ENCODE data around the gene PLD1.
"Not testable (repeated sequence)": the region's sequence is repeated elsewhere in the genome, so short reads cannot be mapped to it uniquely, and the experiment has no call there.

PLD1 gene, protein sequence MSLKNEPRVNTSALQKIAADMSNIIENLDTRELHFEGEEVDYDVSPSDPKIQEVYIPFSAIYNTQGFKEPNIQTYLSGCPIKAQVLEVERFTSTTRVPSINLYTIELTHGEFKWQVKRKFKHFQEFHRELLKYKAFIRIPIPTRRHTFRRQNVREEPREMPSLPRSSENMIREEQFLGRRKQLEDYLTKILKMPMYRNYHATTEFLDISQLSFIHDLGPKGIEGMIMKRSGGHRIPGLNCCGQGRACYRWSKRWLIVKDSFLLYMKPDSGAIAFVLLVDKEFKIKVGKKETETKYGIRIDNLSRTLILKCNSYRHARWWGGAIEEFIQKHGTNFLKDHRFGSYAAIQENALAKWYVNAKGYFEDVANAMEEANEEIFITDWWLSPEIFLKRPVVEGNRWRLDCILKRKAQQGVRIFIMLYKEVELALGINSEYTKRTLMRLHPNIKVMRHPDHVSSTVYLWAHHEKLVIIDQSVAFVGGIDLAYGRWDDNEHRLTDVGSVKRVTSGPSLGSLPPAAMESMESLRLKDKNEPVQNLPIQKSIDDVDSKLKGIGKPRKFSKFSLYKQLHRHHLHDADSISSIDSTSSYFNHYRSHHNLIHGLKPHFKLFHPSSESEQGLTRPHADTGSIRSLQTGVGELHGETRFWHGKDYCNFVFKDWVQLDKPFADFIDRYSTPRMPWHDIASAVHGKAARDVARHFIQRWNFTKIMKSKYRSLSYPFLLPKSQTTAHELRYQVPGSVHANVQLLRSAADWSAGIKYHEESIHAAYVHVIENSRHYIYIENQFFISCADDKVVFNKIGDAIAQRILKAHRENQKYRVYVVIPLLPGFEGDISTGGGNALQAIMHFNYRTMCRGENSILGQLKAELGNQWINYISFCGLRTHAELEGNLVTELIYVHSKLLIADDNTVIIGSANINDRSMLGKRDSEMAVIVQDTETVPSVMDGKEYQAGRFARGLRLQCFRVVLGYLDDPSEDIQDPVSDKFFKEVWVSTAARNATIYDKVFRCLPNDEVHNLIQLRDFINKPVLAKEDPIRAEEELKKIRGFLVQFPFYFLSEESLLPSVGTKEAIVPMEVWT

DNA sequence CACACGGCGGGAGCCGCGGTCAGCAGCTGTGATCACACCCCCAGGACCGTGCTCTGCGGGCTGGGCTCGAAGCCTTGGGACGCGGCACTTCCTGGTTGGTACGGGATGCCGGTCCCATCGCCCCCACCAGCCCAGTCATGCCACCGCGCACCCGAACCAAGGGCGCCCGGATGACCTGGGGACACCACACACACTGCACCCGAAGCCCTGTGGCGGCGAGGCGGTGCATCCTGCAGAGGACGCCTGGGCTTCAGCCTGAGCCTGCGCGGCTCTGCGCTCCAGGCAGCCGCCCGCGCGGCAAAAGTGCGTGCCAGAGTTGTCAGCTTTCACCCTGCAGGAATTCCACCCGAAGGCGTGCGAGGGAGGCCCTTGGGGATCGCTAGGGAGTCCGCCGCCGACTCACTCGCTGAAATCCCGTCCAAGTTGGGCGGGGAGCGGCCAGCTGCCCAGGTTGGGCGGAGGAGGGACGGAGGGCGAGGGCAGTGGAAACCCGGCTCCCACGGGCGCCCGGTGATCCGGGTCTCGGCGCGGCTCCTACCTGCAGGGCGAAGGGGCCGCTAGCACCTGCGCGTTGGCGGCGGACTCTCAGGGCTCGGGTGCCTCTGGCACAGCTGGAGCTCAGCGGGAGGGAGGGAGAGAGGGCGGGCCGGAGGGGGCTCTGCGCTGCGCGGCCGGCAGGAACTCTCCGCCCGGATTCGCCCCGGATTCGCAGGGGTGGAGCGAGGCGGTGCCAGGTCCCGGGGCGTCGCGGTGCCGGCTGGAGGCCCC, at the start of gene PLD1:
Gene PLD1, minus strand, starts transcription at position 623 of the 768 bp plus-strand sequence. CDS start 72,432 bp downstream, outside the sequence.
- in situ Hi-C loops (cut with HindIII; ENCODE audit: low sequenced_read_pairs): loop anchor here (5.0 kb wide), 1 partner anchor 52 kb away; no protein-coding TSS in a partner anchor

DNA sequence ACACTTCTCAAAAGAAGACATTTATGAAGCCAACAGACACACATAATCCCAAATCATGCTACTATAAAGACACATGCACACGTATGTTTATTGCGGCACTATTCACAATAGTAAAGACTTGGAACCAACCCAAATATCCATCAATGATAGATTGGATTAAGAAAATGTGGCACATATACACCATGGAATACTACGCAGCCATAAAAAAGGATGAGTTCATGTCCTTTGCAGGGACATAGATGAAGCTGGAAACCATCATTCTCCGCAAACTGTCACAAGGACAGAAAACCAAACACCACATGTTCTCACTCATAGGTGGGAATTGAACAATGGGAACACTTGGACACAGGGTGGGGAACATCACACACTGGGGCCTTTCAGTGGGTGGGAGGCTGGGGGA, 48.5 kb upstream of the PLD1 start:
- in situ Hi-C loops (cut with HindIII; ENCODE audit: low sequenced_read_pairs): not testable (repeated sequence)

DNA sequence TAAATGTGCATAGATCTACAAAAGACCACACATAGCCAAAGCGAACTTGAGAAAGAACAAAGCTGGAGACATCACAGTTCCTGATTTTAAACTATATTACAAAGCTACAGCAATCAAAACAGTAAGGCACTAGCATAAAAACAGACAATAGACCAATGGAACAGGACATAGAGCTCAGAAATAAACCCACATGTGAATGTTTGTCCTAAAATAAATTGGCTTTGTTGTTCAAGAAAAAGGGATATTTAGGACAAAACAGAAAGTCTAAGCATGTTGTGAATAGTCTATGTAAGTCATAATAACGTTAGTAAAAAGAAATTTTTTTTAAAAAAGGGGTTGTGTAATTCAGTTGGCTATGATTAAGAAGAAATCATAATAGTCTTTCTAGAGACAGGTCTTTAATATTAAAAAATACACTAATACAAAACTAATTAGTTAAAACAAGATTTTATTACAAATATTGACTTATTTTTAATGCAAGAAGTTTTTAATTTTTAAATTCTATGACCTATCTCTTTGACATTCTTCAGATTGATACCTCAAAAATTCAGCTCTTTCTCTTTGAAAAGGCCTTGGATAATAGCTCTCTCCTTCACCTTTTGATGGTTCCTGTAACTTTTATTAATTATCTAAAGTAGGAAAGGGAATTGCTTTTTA, 44.5 kb upstream of the PLD1 start:
- in situ Hi-C loops (cut with HindIII; ENCODE audit: low sequenced_read_pairs): no loop called here

DNA sequence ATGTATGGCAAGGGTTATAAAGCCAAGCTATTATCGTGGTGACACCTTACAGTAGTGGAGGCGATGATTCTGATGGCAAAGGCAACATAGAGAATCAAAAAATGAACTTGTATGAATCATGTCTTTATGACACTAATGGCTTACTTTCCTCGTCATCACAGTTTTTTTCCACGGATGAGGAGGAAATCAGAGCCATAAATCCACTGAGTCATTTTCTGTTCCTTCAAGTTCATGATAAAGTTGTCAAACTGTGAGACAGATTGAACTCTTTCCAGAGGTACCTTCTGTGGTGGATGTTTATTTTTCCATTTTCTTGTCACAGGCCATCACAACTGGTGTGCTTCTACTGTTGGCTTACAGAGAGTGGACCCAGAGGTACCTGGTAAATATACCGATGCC, 41.4 kb upstream of the PLD1 start:
- in situ Hi-C loops (cut with HindIII; ENCODE audit: low sequenced_read_pairs): no loop called here

DNA sequence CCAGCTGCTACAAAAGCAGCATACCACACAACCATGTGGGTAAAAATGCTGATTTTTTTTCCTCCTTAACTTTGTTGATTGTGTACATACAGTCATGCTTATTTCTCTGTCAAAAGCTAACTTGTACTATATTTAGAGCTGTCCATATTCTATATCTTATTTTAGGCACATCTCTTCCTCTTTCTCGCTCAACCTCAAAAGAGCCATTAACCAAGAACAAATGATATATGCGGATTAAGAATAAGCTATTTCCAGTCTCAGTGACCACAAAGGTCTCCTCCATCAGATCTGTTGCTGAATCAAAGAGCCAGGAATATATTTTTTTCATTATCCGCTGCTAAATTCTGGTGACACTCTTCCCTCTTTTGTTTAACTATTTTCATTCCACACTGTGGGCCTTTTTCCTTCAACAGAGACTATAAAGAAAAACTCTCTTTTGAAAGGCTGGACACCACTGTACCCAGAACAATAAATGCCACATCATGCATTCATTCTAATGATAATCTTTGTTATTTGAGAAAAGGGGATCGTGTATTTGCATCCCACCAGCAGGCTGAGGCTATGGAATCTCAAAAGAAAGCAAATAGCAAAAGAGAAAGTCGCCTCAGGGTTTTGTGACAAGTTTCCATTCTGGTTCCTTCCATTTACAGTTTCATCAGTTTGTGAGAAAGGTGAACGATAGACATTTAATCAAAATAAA, 40.8 kb upstream of the PLD1 start:
- in situ Hi-C loops (cut with HindIII; ENCODE audit: low sequenced_read_pairs): no loop called here

DNA sequence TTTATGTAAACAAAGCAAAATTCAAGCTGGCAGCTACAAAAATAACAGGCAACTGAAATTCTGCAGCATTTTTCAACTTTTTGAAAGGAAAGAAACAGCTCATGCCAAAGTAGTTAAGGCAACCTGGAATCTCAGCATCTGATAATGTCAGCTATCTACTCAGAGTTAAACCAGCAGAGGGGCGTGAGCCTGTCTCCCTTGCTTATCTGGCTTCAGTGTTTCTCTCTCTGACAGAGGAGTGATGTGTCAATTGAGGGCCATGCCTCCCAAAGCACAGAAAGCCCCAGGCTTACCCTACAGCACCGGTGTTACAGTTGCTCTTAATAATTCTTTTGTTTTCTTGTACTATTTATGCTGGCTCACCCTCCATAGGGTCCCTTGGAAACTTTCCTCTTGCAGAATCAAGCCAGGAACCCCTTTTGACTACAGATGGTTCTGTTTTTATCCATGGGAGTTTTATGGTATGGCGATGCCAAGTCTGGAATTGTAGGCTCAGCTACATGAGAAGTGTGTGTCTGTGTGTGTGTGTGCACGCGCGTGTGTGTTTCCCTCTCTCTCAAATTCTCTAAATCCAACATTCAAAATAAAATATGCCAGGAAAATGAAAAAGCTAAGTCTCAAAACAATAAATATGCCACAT, 40.2 kb upstream of the PLD1 start:
- in situ Hi-C loops (cut with HindIII; ENCODE audit: low sequenced_read_pairs): no loop called here

DNA sequence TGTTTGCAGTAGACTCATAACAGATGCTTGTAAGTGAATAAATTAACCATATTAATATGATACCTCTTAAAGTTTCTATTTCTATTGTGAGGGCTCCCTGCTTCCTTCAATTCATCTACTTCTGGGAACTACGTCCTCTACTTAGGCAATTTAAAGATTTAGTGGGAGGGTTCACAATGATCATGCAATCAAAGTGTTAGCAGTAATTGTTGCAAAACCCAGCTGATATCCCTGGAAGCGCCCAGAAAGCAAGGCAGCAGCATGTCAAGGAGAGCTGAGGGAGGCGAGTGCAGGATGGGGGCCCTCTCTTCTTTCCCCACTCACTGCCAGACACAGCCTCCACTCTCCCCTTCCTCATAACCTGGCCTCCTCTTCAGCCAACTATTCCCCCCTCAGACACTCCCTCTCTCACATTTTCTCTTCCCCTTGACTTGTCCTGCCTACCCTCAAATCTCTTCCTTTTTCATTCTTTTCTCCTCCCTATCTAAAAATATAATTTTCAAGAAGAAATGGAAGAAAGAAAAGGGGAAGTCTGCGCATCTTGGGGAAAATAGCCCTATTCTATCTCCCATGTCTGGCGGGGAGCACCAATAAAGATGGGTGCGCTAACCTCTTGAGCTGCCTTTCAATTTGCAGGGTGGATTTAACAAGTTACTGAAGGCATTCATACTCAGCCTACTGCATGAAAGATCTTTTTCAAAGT, 39.5 kb upstream of the PLD1 start:
- in situ Hi-C loops (cut with HindIII; ENCODE audit: low sequenced_read_pairs): no loop called here

DNA sequence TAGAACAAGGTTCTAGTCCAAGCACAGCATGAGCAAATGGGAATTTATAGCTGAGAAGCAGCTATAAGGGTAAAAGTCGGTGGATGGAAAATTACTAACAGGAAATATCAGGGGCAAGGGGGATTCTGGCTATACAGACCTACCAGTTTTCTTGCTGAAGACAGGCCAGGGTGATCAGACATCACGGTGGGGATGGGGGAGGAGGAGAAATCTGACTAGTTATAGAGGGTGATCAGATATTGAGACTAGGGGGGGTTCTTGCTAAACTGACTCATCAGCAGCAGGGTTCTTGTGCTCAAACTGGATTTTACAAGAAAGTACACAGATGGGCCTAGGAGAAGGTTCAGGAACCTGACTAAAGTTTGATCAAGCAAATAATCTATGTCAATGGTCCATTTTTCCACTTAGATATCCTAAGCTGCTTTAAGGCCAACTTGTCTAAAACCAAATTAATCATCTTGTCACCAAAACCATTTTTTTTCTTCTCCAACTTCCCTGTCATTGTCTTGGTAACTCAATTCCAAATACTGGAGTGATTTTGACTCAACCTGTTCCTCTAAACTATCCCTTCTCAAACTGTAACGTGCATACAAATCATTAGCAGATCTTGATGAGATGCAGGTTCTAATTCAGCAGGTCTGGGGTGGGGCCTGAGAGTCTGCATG, 37.4 kb upstream of the PLD1 start:
- in situ Hi-C loops (cut with HindIII; ENCODE audit: low sequenced_read_pairs): no loop called here

DNA sequence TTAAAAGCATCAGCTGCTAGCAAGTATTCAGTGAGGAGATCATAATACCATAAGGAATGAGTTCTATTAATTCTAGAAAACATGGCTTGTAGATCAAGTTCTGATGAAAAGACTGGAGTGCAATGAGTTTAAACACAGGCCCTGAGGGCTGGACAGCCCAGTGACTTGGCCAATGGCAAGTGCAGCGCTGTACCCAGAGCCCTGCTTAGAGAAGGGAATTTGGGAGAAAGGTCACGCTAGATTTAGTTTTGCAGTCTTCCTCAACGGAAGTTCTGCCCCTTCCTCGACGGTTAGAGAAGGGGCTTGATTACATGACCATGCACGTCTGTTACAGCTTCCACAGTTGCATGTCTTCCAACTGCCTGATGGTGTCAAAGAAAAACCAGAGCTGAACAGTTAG, 36.9 kb upstream of the PLD1 start:
- in situ Hi-C loops (cut with HindIII; ENCODE audit: low sequenced_read_pairs): no loop called here

DNA sequence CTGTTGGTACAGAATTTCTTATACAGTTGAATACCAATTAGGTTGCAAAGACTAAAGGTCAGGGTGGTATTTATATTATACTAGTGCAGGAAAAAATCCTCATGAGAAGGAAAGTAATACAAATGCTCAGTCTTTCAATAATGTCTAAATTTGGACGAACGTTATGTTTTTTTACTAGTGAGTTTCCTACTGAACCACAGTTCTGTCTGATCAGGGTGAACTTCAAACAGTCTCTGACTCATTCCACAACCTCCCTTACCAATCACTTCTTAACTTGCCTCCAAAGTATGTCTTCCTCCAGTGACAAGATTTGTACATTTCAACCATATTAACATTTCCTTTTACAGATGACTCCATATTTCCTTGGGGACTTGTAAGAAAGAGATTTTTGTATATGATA, 36.3 kb upstream of the PLD1 start:
- in situ Hi-C loops (cut with HindIII; ENCODE audit: low sequenced_read_pairs): no loop called here

DNA sequence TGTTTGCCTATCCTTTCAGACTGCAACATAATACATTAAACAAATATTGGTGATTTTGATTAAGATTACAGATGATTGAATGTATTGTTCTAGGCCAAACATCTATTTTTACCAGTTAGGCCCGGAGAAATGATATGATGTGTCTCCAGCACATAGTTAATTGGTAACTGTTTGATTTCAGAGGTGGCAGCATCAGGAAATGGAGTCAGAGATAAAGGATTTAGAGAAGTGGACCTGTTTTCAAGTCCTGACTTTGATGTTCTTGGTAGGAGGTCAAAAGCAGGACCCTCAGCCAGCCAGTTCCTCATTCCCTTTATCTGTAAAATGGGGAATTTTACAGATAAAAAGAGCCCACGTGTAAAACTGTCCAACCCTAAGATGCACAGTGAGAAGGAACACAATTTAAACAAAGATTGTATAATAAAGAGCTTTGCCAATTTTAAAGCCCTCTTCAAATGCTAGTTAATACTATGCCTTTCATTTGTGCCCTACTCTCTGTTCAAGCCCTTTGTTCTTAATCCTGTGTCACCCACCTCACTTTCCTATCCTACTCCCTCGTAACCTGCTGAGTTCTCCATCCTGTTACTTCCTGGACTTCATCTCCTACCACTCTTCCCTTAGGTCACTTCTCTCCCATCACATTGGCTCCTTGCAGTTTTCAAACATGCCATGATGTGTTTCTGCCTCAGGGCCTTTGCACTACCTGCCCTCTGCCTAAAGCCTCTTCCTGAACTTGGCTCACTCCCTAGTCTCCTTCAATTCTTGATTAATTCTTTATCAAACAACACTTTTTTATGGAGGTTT, 35.4 kb upstream of the PLD1 start:
- in situ Hi-C loops (cut with HindIII; ENCODE audit: low sequenced_read_pairs): no loop called here

DNA sequence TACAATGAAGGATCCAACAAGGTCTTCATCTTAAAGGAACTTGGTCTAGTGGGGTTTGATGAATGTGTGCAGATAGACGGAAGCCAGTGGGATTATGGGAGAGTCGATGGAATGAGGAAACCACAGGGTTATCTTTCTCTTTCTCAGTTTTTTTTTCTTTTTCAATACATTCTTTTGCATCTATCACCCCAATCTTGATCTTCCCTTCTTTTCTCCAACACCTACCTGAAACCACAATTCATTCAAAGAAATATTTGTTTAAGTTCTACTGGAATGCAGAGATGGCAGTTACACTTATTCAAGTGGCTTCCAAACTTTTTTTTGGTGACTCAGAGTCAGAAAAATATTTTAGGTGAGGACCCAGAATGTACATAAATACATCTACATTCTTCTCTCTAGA, 34.6 kb upstream of the PLD1 start:
- in situ Hi-C loops (cut with HindIII; ENCODE audit: low sequenced_read_pairs): no loop called here

DNA sequence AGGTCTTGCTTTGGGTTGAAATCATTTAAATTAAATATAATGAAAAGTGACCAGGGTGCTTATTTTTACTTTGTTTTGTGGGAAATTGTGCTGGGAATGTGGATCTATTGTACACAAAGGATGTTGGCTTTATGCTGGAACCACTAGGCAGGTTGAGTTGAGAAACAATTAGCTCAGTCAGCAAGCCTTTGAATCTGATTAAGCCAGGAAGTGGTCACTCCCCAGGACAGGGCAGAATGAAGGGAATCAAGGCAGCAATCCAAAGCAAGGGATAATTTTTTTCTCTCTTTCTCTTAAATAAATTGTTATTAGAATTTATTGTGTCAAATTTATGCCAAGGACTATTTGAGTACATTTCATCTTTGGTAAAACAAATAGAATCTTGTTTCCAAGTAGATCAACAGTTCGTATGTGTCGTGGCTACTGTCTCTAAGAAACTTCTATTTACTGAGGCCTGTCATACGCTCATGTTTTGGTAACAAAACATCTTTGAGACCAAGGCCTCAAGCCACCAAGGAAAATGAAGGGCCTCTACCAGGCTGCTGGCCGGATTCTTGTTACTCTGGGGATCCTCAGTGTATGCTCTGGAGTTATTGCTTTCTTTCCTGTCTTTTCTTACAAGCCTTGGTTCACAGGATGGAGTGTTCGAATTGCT, 32.7 kb upstream of the PLD1 start, which contains the start of gene TMEM212:
Gene TMEM212, plus strand, starts transcription at position 486 of the 655 bp plus-strand sequence. Its CDS starts 35 bp downstream, at position 521.
- in situ Hi-C loops (cut with HindIII; ENCODE audit: low sequenced_read_pairs): no loop called here

DNA sequence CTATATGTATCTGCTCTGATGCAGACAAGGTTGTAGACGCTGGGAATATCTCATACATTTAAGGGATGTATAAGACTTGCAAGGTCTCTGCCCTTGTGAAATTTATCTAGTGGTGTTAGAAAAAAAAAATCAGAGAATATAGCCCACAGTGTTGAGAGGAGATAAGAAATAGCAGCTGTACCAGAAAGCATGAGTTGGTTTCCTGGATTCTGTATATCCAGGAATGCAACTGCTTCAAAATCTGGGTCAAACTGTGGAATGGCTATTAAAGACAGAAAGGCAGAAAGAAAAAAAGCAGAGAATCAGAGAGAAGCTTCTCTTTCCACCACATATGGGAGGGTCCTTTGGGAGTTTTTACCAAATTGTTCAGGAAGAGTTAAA, 31.3 kb upstream of the PLD1 start:
- in situ Hi-C loops (cut with HindIII; ENCODE audit: low sequenced_read_pairs): no loop called here

DNA sequence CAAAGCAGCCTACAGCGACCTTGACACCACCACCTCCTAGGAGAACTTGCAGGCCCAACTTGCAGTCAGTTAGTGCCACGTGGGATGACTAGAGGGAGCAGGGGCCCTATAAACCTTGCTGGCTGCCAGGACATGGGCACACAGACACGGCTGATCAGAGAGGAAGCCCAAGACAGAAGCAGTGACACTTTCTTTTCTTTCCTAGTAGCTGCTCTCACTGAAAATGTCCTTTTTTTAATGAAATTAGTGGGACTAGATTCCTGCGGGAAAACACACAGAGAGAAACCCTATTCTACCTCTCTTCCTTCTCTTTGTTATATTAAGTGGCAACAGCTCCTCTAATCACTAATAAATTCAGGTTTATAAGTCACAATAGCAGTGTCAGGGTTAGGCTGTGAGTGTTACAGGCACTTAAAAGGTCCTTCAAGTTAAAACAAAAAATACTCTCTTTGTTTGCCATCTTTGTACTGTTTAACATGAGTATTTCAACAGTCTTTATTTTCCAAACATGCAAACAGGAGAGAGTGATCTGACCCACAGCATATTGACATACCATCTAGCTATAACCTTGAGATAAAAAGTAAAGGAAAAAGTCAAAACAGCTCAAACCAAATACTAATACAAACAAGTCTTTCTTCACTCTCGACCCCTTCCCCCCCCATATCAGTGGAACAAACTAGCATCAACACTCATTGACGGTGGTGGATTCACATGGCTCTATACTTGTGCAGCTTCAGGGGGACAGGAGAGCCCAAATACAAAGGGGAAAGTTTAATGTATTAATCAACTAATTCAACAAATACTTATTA, 30.7 kb upstream of the PLD1 start:
- in situ Hi-C loops (cut with HindIII; ENCODE audit: low sequenced_read_pairs): no loop called here

DNA sequence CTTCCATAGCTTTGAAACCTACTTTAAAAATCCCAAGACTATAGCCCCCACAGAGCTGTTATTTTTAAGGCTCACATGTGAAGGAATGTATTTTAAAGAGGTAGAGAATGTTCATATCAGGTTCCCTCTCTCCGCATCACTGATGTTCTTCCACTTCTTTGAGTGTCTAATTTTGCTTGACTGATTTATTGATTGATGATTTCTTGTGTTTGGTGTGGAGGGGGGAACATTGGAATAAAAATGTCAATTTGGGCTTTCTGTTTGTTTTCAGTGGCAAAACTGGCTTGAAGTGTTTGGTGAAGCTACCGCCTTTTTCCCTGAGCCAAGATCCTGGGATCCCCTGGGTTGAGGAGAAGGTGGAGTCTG, 30.1 kb upstream of the PLD1 start:
- in situ Hi-C loops (cut with HindIII; ENCODE audit: low sequenced_read_pairs): no loop called here

Measured in endothelial cell of hepatic sinusoid (primary cell).